HG03565 (cell line): ENCODE measurements around the gene BRINP2.

Source experiments
- ATAC-seq: cut with Tn5 transposase; IDR thresholded peaks from one replicate; pipeline ENCODE4 v1.9.1; 2021; ENCODE audit warnings: mild to moderate bottlenecking, moderate library complexity; ENCODE audit not compliant: unreplicated experiment

Gene BRINP2

GRCh38 chr1:177170756-177171535 is at the start of gene BRINP2:
TSS of gene BRINP2 (plus strand) at chr1:177170958. CDS start at chr1:177229877, 58,919 bp downstream.
- ATAC-seq = peak; percentile 78

- ATAC-seq = no peak
Observed at GRCh38 chr1:177122461-177123251, 48.1 kb upstream of the BRINP2 start.

GRCh38 chr1:177124577-177125278 is 46.0 kb upstream of the BRINP2 start:
- no peak for ATAC-seq

GRCh38 chr1:177126267-177126666 is 44.5 kb upstream of the BRINP2 start:
- no peak for ATAC-seq

- ATAC-seq = no peak
Observed at GRCh38 chr1:177128665-177129281, 42.0 kb upstream of the BRINP2 start.

GRCh38 chr1:177130451-177130945 is 40.3 kb upstream of the BRINP2 start:
- no peak for ATAC-seq

GRCh38 chr1:177131723-177132122 is 39.0 kb upstream of the BRINP2 start:
- no peak for ATAC-seq

- ATAC-seq = no peak
Observed at GRCh38 chr1:177132141-177132540, 38.6 kb upstream of the BRINP2 start.

GRCh38 chr1:177133977-177134538 is 36.7 kb upstream of the BRINP2 start:
- no peak for ATAC-seq

GRCh38 chr1:177135250-177135649 is 35.5 kb upstream of the BRINP2 start:
- no peak for ATAC-seq

GRCh38 chr1:177137814-177138213 is 32.9 kb upstream of the BRINP2 start:
- no peak for ATAC-seq

- no peak for ATAC-seq
Observed at GRCh38 chr1:177138347-177138746, 32.4 kb upstream of the BRINP2 start.

- ATAC-seq = no peak
Observed at GRCh38 chr1:177142010-177142409, 28.7 kb upstream of the BRINP2 start.

- no peak for ATAC-seq
Observed at GRCh38 chr1:177142791-177143271, 27.9 kb upstream of the BRINP2 start.

GRCh38 chr1:177145106-177146070 is 25.4 kb upstream of the BRINP2 start:
- ATAC-seq = no peak

GRCh38 chr1:177146499-177146898 is 24.3 kb upstream of the BRINP2 start:
- ATAC-seq = no peak

GRCh38 chr1:177162243-177162642 is 8.5 kb upstream of the BRINP2 start:
- ATAC-seq = no peak

- ATAC-seq = no peak
Observed at GRCh38 chr1:177163844-177164379, 6.8 kb upstream of the BRINP2 start.
